Measurements from ENCODE around the gene COL12A1. TPM values are rescaled to one million over a fixed set of nuclear protein-coding genes. Genes with fewer than 3 reads are reported as not detected.

The COL12A1 gene
- total and polyA plus RNA-seq, 9 donors, result 134 to 277 (median 168) TPM

GRCh38 chr6:75223428-75223827 is 17.6 kb upstream of the COL12A1 start:
- intact Hi-C loops (cut with DNase I), result no loop called here
- no peaks in the 10 kb centered on the region for H3K36me3 ChIP-seq
- H3K27ac ChIP-seq, result no peak overlapping the region

GRCh38 chr6:75222261-75222660 is 16.4 kb upstream of the COL12A1 start:
- H3K27ac ChIP-seq, result no peak overlapping the region
- intact Hi-C loops (cut with DNase I), result no loop called here

More at GRCh38 chr6:75223428-75223827, 17.6 kb upstream of the COL12A1 start:
- H3K27me3 ChIP-seq, result no peaks in the 10 kb centered on the region
- H3K9me3 ChIP-seq, result no peaks in the 10 kb centered on the region
- TF ChIP-seq POLR2A (IDR thresholded peaks at IDR 0.05), result no peak
- no peak for TF ChIP-seq EP300 (IDR thresholded peaks at IDR 0.05)
- TF ChIP-seq CTCF (IDR thresholded peaks at IDR 0.05), result no peak
- no peak for DNase-seq
- no peaks in the 10 kb centered on the region for H3K4me1 ChIP-seq (ENCODE audit: insufficient read depth)
- H3K4me3 ChIP-seq, result no peak overlapping the region
- WGBS, 3 donors, result 69 to 81% (median 74%) methylated on average over 2 of the region's 2 CpGs

GRCh38 chr6:75221116-75221515 is 15.3 kb upstream of the COL12A1 start:
- intact Hi-C loops (cut with DNase I), result no loop called here
- no peak for DNase-seq
- Histone ChIP-seq H3K4me1 (ENCODE audit: insufficient read depth) (peaks cover 3% of the 10 kb centered on the region), H3K4me3 (no peak overlapping the region), H3K27ac (no peak overlapping the region), H3K36me3 (no peaks in the 10 kb centered on the region), H3K9me3 (no peaks in the 10 kb centered on the region), H3K27me3 (no peaks in the 10 kb centered on the region)
- 48 to 62% (median 59%) methylated on average over 4 of the region's 4 CpGs for WGBS, 3 donors
- no peak for TF ChIP-seq CTCF (IDR thresholded peaks at IDR 0.05)
- TF ChIP-seq POLR2A (IDR thresholded peaks at IDR 0.05), result no peak
- no peak for TF ChIP-seq EP300 (IDR thresholded peaks at IDR 0.05)

More at GRCh38 chr6:75222261-75222660, 16.4 kb upstream of the COL12A1 start:
- Histone ChIP-seq H3K27me3 (no peaks in the 10 kb centered on the region), H3K4me1 (ENCODE audit: insufficient read depth) (no peaks in the 10 kb centered on the region), H3K9me3 (no peaks in the 10 kb centered on the region), H3K36me3 (no peaks in the 10 kb centered on the region), H3K4me3 (no peak overlapping the region)
- DNase-seq, result no peak
- TF ChIP-seq EP300 (IDR thresholded peaks at IDR 0.05) (no peak), CTCF (IDR thresholded peaks at IDR 0.05) (no peak), POLR2A (IDR thresholded peaks at IDR 0.05) (no peak)

GRCh38 chr6:75220357-75220756 is 14.5 kb upstream of the COL12A1 start:
- no peak overlapping the region for H3K4me3 ChIP-seq
- intact Hi-C loops (cut with DNase I), result no loop called here
- WGBS, 3 donors, result 51 to 59% (median 56%) methylated on average over 1 of the region's 1 CpG
- no peaks in the 10 kb centered on the region for H3K9me3 ChIP-seq
- H3K27ac ChIP-seq, result no peak overlapping the region
- no peaks in the 10 kb centered on the region for H3K36me3 ChIP-seq
- no peak for TF ChIP-seq CTCF (IDR thresholded peaks at IDR 0.05)
- TF ChIP-seq EP300 (IDR thresholded peaks at IDR 0.05), result no peak
- TF ChIP-seq POLR2A (IDR thresholded peaks at IDR 0.05), result no peak
- peaks cover 3% of the 10 kb centered on the region for H3K4me1 ChIP-seq (ENCODE audit: insufficient read depth)
- DNase-seq, result no peak
- H3K27me3 ChIP-seq, result no peaks in the 10 kb centered on the region
